ENCODE measurements around the gene CYP2A13.
"Not testable (repeated sequence)": the region's sequence is repeated elsewhere in the genome, so short reads cannot be mapped to it uniquely, and the experiment has no call there.

The CYP2A13 gene

DNA sequence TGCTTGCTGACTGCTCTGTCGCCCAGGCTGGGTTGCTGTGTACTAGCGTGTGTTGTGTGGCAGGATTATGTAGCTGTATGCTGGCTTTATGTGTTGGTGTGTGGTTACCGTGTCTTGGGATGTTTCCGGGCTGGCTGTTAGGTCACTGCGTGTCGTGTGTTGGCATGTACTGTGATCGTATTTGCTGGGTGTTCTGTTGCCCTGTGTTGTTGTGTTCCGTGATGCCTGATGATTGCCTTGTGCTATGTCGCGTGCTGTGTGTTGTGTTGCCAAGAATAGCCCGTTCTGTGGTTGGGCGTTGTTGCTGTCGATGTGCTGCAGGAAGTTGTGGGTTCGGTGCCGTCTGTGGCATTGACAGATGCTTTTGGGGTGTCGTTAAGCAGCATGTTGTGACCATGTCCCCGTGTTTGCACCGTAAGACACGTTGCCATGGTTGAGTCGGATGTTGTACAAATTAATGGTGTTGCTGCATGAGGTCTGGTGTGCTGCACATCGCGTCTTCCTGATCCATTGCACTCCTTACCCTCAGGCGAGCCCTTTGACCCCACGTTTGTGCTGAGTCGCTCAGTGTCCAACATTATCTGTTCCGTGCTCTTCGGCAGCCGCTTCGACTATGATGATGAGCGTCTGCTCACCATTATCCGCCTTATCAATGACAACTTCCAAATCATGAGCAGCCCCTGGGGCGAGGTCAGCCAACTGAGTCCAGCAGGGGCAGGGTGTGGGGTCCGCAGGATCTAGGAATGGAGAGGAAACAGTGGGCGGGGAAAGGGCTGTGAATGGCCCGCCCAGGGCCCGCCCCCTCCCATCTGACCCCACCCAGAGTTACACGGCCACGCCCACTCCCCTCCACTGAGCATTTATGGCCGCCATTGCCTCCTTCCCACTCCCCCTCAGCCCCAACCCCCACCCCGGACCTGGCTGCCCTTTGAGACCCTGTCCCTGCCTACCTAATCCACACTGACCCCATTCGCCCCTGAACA, 33.0 kb downstream of the CYP2A13 start:
- peak; percentile 47 for DNase-seq

DNA sequence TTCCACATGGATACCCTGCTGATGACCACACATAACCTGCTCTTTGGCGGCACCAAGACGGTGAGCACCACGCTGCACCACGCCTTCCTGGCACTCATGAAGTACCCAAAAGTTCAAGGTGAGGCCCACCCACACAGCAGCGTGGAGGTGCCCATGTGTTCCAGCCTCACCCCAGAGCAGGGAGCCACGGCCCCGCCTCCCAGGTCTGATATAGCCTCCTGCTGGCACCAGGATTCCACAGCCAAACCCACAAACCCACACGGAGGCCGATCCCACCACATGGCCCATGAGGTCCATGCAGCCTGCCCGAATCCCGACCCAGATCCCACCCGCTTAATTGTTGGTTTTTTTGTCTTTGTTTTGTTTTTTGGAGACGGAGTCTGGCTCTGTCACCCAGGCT, 34.6 kb downstream of the CYP2A13 start:
- DNase-seq: not testable (repeated sequence)

GRCh38 chr19:41123716-41124294, 35.6 kb downstream of the CYP2A13 start:
- DNase-seq: no peak

DNA sequence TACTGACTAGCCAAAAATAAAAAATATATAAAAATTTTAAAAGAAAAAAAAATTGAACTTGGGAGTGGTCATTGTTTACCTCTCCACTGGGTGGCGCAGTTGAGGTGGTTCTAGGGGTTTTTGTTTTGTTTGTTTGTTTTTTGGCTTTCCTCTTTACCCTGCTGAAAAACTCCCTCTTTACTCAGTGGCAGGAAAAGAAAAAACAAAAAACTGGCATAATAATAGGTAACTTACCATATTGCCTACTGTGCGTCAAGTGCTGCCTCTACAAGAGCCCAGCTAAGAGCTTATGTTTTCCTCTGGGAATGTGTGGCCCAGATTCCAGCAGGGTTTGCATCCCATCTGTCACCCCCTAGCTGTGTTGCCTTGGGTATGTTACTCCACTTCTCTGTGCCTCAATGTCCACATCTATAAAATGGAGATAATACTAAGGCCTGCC, 38.5 kb downstream of the CYP2A13 start:
- DNase-seq: peak; percentile 28

GRCh38 chr19:41127362-41127761, 39.1 kb downstream of the CYP2A13 start:
- DNase-seq: not testable (repeated sequence)

DNA sequence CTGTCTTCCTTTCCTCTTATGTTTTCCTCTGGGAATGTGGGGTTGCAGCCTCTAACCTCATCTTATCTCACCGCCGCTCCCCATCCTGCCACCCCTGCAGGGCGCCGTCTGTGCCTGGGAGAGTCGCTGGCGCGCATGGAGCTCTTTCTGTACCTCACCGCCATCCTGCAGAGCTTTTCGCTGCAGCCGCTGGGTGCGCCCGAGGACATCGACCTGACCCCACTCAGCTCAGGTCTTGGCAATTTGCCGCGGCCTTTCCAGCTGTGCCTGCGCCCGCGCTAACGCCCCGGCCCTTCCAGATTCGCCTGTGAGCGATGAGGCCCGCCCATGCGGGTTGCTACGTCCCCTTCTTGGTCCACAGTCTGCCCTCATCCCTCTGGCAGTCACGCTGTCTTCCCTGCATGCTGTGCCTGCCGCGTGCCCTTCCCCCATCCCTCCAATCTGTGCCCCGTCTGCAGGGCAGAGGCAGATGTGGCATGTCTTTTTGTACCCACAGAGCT, 39.6 kb downstream of the CYP2A13 start:
- DNase-seq: peak; percentile 65

- DNase-seq: no peak
These were observed 40.4 kb downstream of the CYP2A13 start for GRCh38 chr19:41128692-41129091.

- DNase-seq: no peak
These were observed 42.9 kb downstream of the CYP2A13 start for GRCh38 chr19:41131186-41131585.

DNA sequence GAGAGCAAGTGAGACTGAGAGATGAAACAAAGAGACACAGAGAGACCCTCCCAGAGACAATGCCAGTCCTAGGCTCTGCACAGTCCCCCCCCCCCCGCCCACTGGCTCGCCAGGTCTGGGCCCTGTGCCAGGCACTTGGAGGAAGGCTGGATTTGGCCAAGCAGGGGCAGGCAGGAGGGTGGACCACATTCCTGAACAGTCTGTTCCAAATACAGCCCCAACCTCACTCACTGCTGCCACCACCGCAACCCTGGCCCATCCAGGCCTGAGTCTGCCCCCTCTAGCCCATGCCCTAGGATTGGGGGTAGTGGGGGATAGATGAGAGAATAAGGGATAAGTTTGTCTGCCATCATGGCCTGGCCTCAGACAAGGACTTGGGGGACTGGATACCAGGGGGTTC, 45.0 kb downstream of the CYP2A13 start:
- DNase-seq: no peak

DNA sequence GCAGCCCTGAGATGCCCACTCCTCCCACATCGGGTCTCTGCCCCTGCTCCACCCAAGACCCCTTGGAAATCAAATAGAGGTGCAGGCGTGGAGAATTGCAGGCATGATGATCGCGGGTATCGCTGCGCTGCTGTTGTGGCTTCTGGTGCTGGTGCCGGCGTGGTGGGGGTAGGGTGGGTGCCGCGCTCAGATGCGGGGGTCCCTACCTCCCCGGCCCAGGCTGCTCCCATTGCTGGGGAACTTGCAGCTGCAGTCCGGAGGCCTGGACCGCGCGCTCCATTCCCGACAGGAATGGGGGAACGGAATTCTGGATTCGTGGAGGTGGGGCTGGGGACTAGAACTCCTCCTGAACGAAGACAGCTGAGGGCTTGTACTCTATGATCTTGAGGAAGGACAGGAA, 46.4 kb downstream of the CYP2A13 start:
- no peak for DNase-seq

GRCh38 chr19:41135390-41136384, 47.4 kb downstream of the CYP2A13 start:
- peak; percentile 12 for DNase-seq

DNA sequence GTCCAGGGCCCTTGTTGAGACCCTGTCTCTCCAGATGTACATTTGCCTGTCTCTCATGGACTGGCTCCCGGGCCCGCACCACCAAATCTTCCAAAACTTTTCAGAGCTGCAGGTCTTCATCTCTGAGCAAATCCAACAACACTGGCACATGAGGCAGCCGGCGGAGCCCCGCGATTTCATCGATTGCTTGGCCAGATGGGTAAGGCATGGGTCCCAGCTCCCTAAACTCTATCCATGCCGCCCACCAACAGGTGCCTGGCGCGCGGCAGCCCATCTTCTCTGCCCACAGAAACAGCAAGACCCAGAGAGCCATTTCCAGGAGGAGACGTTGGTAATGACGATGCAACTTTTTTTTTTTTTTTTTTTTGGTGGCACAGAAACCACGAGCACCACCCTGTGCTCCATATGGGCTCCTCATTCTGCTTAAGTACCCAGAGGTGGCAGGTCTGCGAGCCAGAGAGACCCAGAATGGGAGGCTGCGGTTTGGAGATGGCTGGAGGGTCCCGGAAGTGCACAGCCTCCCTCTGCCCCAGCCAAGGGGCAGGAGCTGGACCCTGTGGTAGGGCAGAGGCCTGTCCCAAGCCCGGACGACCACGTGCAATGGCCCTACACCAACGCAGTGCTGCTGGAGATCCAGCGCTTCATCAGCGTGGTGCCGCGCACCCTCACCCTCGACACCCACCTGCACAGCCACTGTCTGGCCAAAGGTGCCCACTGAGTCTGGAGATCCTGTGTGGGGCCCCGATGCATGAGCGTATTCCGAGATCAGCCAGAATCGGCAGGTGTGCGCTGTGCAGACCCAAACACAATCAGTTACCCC, 48.6 kb downstream of the CYP2A13 start:
- no peak for DNase-seq

DNA sequence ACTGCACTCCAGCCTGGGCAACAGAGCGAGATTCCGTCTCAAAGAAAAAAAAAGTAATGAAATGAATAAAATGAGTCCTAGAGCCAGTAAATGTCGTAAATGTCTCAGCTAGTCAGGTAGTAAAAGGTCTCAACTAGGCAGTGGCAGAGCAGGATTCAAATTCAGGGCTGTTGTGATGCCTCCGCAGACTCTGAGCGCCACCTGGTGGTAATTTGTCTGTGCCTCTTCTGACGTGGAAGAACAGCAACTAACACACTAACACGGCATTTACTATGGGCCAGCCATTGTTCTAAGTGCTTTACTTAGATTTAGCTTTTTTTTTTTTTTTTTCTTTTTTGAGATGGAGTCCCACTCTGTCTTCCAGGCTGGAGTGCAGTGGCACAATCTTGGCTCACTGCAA, 56.2 kb downstream of the CYP2A13 start:
- DNase-seq: peak; percentile 84

Measured in activated CD4-positive, alpha-beta T cell treated with anti-CD3 and anti-CD28 coated beads, Interleukin-2, amount 50 U/mL, for 16 hours (primary cell).